Fibroblast of lung (primary cell): ENCODE measurements around the gene LRRC10B. TPM values are rescaled to one million over a fixed set of nuclear protein-coding genes. Genes with fewer than 3 reads are reported as not detected.

ENCODE experiments used
- DNase-seq, 2 donors: peaks; one replicate each; pipeline versions ENCODE4 v3.0.0 to v3.0.0-alpha.2; 2010; ENCODE audit warnings: low read depth in 2 of 2
- H2AFZ ChIP-seq: 2 replicates; pipeline ENCODE4 v1.5.1; 2012; ENCODE audit warnings: low read length, control low read depth, inconsistent platforms
- H3K27ac ChIP-seq: 2 replicates; pipeline ENCODE4 v1.5.1; 2011; ENCODE audit warnings: low read length, control low read depth; ENCODE audit not compliant: insufficient read depth
- H3K27me3 ChIP-seq: 2 replicates; pipeline ENCODE4 v1.5.1; 2011; ENCODE audit warnings: mild to moderate bottlenecking, low read length; ENCODE audit not compliant: control insufficient read depth, insufficient read depth
- H3K36me3 ChIP-seq: 2 replicates; pipeline ENCODE4 v1.5.1; 2011; ENCODE audit warnings: low read length; ENCODE audit not compliant: control insufficient read depth, insufficient read depth
- H3K4me1 ChIP-seq: 2 replicates; pipeline ENCODE4 v1.5.1; 2011; ENCODE audit warnings: low read length; ENCODE audit not compliant: control insufficient read depth, insufficient read depth; ENCODE audit errors: extremely low read depth
- H3K4me2 ChIP-seq: 2 replicates; pipeline ENCODE4 v1.5.1; 2011; ENCODE audit warnings: low read length, control low read depth; ENCODE audit not compliant: insufficient read depth; ENCODE audit errors: extremely low read depth
- H3K4me3 ChIP-seq, 4 experiments: fragments of 200-600 bp in 1 of 4; sonication (generic) in 1 of 4; replicated peaks in 1 of 4; 2 replicates each; pipeline ENCODE4 v1.5.1; 2011 to 2016; ENCODE audit warnings: low read length in 4 of 4, low read depth in 3 of 4, mild to moderate bottlenecking in 3 of 4, control low read depth in 2 of 4, inconsistent platforms in 1 of 4, mixed read lengths in 1 of 4; ENCODE audit not compliant: insufficient read depth in 1 of 4; ENCODE audit errors: control extremely low read depth in 1 of 4
- H3K79me2 ChIP-seq: 2 replicates; pipeline ENCODE4 v1.5.1; 2012; ENCODE audit warnings: mild to moderate bottlenecking, low read length, inconsistent platforms; ENCODE audit not compliant: control insufficient read depth, insufficient read depth
- H3K9ac ChIP-seq: 2 replicates; pipeline ENCODE4 v1.5.1; 2011; ENCODE audit warnings: mild to moderate bottlenecking, low read length, control low read depth; ENCODE audit not compliant: insufficient read depth
- H3K9me3 ChIP-seq: 2 replicates; pipeline ENCODE4 v1.5.1; 2012; ENCODE audit warnings: low read depth, low read length; ENCODE audit not compliant: control insufficient read depth, insufficient read depth
- H4K20me1 ChIP-seq: 2 replicates; pipeline ENCODE4 v1.5.1; 2011; ENCODE audit warnings: low read length; ENCODE audit not compliant: control insufficient read depth, insufficient read depth; ENCODE audit errors: extremely low read depth
- CTCF ChIP-seq, 2 donors: IDR thresholded peaks in 1 of 2; conservative IDR thresholded peaks in 1 of 2; 1 replicate in 1 of 2; 2 replicates in 1 of 2; pipeline ENCODE4 v1.5.1; 2011 to 2012; ENCODE audit warnings: low read length in 2 of 2, control low read depth in 1 of 2, inconsistent platforms in 1 of 2, low read depth in 1 of 2, mild to moderate bottlenecking in 1 of 2
- EZH2 ChIP-seq: IDR thresholded peaks from 2 replicates; pipeline ENCODE4 v1.5.1; 2012; ENCODE audit warnings: low read length, control low read depth, mild to moderate bottlenecking; ENCODE audit errors: missing control alignments
- polyA plus RNA-seq, 2 donors: library from polyadenylated mRNA; depleted of rRNA in 1 of 2; stranded (reverse) in 1 of 2; unstranded in 1 of 2; fragments of >200 nt; gene quantifications; 2 replicates each; pipeline ENCODE4 v1.2.1, GENCODE V29; 2011 to 2012; ENCODE audit warnings: missing spikeins in 1 of 2
- total RNA-seq: library from RNA; depleted of rRNA; stranded (reverse); fragments of >200 nt; gene quantifications from 2 replicates; pipeline ENCODE4 v1.2.1, GENCODE V29; 2014

The LRRC10B gene
- total and polyA plus RNA-seq, 2 donors (not counting 1 experiment from before 2014, with no cell fraction given): 0.17 TPM; not detected in 1

GRCh38 chr11:61497473-61497872 lies 11.1 kb upstream of the LRRC10B start:
- Histone ChIP-seq H3K4me1 (no peaks in the 10 kb centered on the region), H3K79me2 (no peaks in the 10 kb centered on the region), H3K27me3 (peaks cover 2% of the 10 kb centered on the region), H3K4me3 (no peak overlapping the region), H3K4me2 (no peak overlapping the region), H3K9ac (no peak overlapping the region), H3K27ac (no peak overlapping the region), H3K9me3 (no peaks in the 10 kb centered on the region), H2AFZ (no peak overlapping the region), H3K36me3 (no peaks in the 10 kb centered on the region), H4K20me1 (no peaks in the 10 kb centered on the region)
- DNase-seq: no peak
- TF ChIP-seq EZH2 (no peak), CTCF (conservative IDR thresholded peaks at IDR 0.05 in 1 of 2, IDR thresholded peaks at IDR 0.05 in 1 of 2; ENCODE audit: low read depth in 1 of 2, low read length in 2 of 2) (no peak)

GRCh38 chr11:61497876-61498275 lies 10.7 kb upstream of the LRRC10B start:
- no peak overlapping the region for H3K27ac ChIP-seq
- no peaks in the 10 kb centered on the region for H3K9me3 ChIP-seq
- H4K20me1 ChIP-seq: no peaks in the 10 kb centered on the region
- no peak overlapping the region for H3K9ac ChIP-seq
- H3K4me2 ChIP-seq: no peak overlapping the region
- no peaks in the 10 kb centered on the region for H3K36me3 ChIP-seq
- H3K27me3 ChIP-seq: peaks cover 2% of the 10 kb centered on the region
- TF ChIP-seq CTCF (conservative IDR thresholded peaks at IDR 0.05 in 1 of 2, IDR thresholded peaks at IDR 0.05 in 1 of 2; ENCODE audit: low read depth in 1 of 2, low read length in 2 of 2) (no peak), EZH2 (no peak)
- no peaks in the 10 kb centered on the region for H3K79me2 ChIP-seq
- no peak for DNase-seq
- H3K4me1 ChIP-seq: no peaks in the 10 kb centered on the region
- no peak overlapping the region for H3K4me3 ChIP-seq
- H2AFZ ChIP-seq: no peak overlapping the region

GRCh38 chr11:61498767-61499341 lies 9.7 kb upstream of the LRRC10B start:
- Histone ChIP-seq H3K4me1 (no peaks in the 10 kb centered on the region), H4K20me1 (no peaks in the 10 kb centered on the region), H3K36me3 (no peaks in the 10 kb centered on the region), H2AFZ (no peak overlapping the region), H3K27me3 (peaks cover 2% of the 10 kb centered on the region), H3K4me3 (no peak overlapping the region), H3K9me3 (no peaks in the 10 kb centered on the region), H3K9ac (no peak overlapping the region), H3K4me2 (no peak overlapping the region), H3K27ac (no peak overlapping the region), H3K79me2 (no peaks in the 10 kb centered on the region)
- no peak for DNase-seq
- TF ChIP-seq EZH2 (no peak), CTCF (conservative IDR thresholded peaks at IDR 0.05 in 1 of 2, IDR thresholded peaks at IDR 0.05 in 1 of 2; ENCODE audit: low read depth in 1 of 2, low read length in 2 of 2) (no peak)
